ENCODE results near the gene PDE4DIP.
"Not testable (repeated sequence)": the region's sequence is repeated elsewhere in the genome, so short reads cannot be mapped to it uniquely, and the experiment has no call there.

PDE4DIP gene

GRCh38 chr1:148921047-148921446 lies 76.8 kb downstream of the PDE4DIP start:
- not testable (repeated sequence) for DNase-seq (ENCODE audit: low spot score)

- DNase-seq (ENCODE audit: low spot score): not testable (repeated sequence)
Measured at GRCh38 chr1:148923798-148924197, 79.6 kb downstream of the PDE4DIP start.

GRCh38 chr1:148927645-148928044 lies 83.4 kb downstream of the PDE4DIP start:
- not testable (repeated sequence) for DNase-seq (ENCODE audit: low spot score)

GRCh38 chr1:148929253-148929652 lies 85.0 kb downstream of the PDE4DIP start:
- DNase-seq (ENCODE audit: low spot score): not testable (repeated sequence)

GRCh38 chr1:148935381-148936002 lies 91.3 kb downstream of the PDE4DIP start:
- DNase-seq (ENCODE audit: low spot score): not testable (repeated sequence)

GRCh38 chr1:148942906-148943305 lies 98.7 kb downstream of the PDE4DIP start:
- DNase-seq (ENCODE audit: low spot score): not testable (repeated sequence)

- DNase-seq (ENCODE audit: low spot score): not testable (repeated sequence)
Measured at GRCh38 chr1:148945130-148945529, 100.9 kb downstream of the PDE4DIP start.

- DNase-seq (ENCODE audit: low spot score): not testable (repeated sequence)
Measured at GRCh38 chr1:148948768-148949167, 104.5 kb downstream of the PDE4DIP start.

GRCh38 chr1:148951336-148952227 lies 107.4 kb downstream of the PDE4DIP start:
- peak; percentile 75 for DNase-seq (ENCODE audit: low spot score)

GRCh38 chr1:148952253-148952937 lies 108.2 kb downstream of the PDE4DIP start:
- not testable (repeated sequence) for DNase-seq (ENCODE audit: low spot score)

- DNase-seq (ENCODE audit: low spot score): not testable (repeated sequence)
Measured at GRCh38 chr1:148952938-148953616, 108.8 kb downstream of the PDE4DIP start.

GRCh38 chr1:148953730-148954129 lies 109.5 kb downstream of the PDE4DIP start:
- not testable (repeated sequence) for DNase-seq (ENCODE audit: low spot score)

GRCh38 chr1:148958343-148958742 lies 114.1 kb downstream of the PDE4DIP start:
- not testable (repeated sequence) for DNase-seq (ENCODE audit: low spot score)

GRCh38 chr1:148960212-148961000 lies 116.2 kb downstream of the PDE4DIP start:
- not testable (repeated sequence) for DNase-seq (ENCODE audit: low spot score)

GRCh38 chr1:148962127-148962857 lies 118.1 kb downstream of the PDE4DIP start:
- not testable (repeated sequence) for DNase-seq (ENCODE audit: low spot score)

GRCh38 chr1:148966084-148966483 lies 121.9 kb downstream of the PDE4DIP start:
- DNase-seq (ENCODE audit: low spot score): not testable (repeated sequence)

- DNase-seq (ENCODE audit: low spot score): not testable (repeated sequence)
Measured at GRCh38 chr1:148967580-148967979, 123.4 kb downstream of the PDE4DIP start.

- not testable (repeated sequence) for DNase-seq (ENCODE audit: low spot score)
Measured at GRCh38 chr1:148968682-148969081, 124.5 kb downstream of the PDE4DIP start.

GRCh38 chr1:148969126-148969525 lies 124.9 kb downstream of the PDE4DIP start:
- DNase-seq (ENCODE audit: low spot score): not testable (repeated sequence)

GRCh38 chr1:148975453-148975852 lies 131.2 kb downstream of the PDE4DIP start:
- DNase-seq (ENCODE audit: low spot score): not testable (repeated sequence)
